Mucosa of descending colon (tissue), 3 donors: ENCODE results near the gene TLE2. TPM values are rescaled to one million over a fixed set of nuclear protein-coding genes. Genes with fewer than 3 reads are reported as not detected.
A peak's percentile ranks its signal among the peaks of the same experiment; 100 is the strongest.
"Not testable (repeated sequence)": the region's sequence is repeated elsewhere in the genome, so short reads cannot be mapped to it uniquely, and the experiment has no call there.

Experiments
- ATAC-seq: fragments of 200-7000 bp; cut with Tn5 transposase; one replicate; pipeline ENCODE4 v1.9.1; 2020; ENCODE audit warnings: mild to moderate bottlenecking, moderate library complexity
- DNase-seq, 3 donors: peaks; one replicate each; pipeline ENCODE4 v3.0.0-alpha.2; 2020
- H3K36me3 ChIP-seq: fragments of 200-600 bp; one replicate; pipeline ENCODE4 v1.8.0; 2021; ENCODE audit warnings: low read depth, mild to moderate bottlenecking
- H3K4me1 ChIP-seq: fragments of 200-600 bp; one replicate; pipeline ENCODE4 v1.8.0; 2021; ENCODE audit warnings: low read depth, mild to moderate bottlenecking
- H3K4me3 ChIP-seq: fragments of 200-600 bp; one replicate; pipeline ENCODE4 v1.8.0; 2021; ENCODE audit warnings: mild to moderate bottlenecking
- H3K9me3 ChIP-seq: fragments of 200-600 bp; one replicate; pipeline ENCODE4 v1.8.0; 2021; ENCODE audit warnings: mild to moderate bottlenecking
- intact Hi-C, 2 donors: fragments of 100-400 bp; cut with DNase I in 1 of 2; cut with micrococcal nuclease in 1 of 2; formaldehyde crosslinking; loops; one replicate each; pipeline versions ENCODE4 v1.11.0 to v1.11.1; 2022; cut with DNase I, micrococcal nuclease
- total RNA-seq, 3 donors: library from RNA; stranded (reverse); fragmentation: NEBNext Ultra II Directional in 2 of 3; extraction: Animal tissue kit (Norgen Biotek cat#: 25700) in 2 of 3; gene quantifications; one replicate each; pipeline versions ENCODE4 v1.2.1 to v1.2.4, GENCODE V29; 2021 to 2023
- TF ChIP-seq, protein P1 (sequence below): fragments of 200-600 bp; IDR thresholded peaks from one replicate; pipeline ENCODE4 v1.8.0; 2022; ENCODE audit warnings: antibody characterized with exemption, mild to moderate bottlenecking
- donor health status: DM: no; HTN: no; CAD: no; lungs with moderate emphysema.
- donor health status: DM: no; HTN: no; CAD: no.
- donor health status: DM: no; HTN: yes; CAD: no.

The TLE2 gene
- total RNA-seq, 3 donors from 2014 or later, result 40.0 to 66.5 (median 63.5) TPM

GRCh38 chr19:3054265-3054971 is 25.3 kb upstream of the TLE2 start:
- H3K4me3 ChIP-seq, result no peak overlapping the region
- H3K9me3 ChIP-seq, result no peaks in the 10 kb centered on the region
- H3K36me3 ChIP-seq, result peaks cover 5% of the 10 kb centered on the region
- H3K4me1 ChIP-seq, result peaks cover 18% of the 10 kb centered on the region
- DNase-seq, result no peak
- intact Hi-C loops, result no loop called here
- no peak for ATAC-seq
- TF ChIP-seq, protein P1, sequence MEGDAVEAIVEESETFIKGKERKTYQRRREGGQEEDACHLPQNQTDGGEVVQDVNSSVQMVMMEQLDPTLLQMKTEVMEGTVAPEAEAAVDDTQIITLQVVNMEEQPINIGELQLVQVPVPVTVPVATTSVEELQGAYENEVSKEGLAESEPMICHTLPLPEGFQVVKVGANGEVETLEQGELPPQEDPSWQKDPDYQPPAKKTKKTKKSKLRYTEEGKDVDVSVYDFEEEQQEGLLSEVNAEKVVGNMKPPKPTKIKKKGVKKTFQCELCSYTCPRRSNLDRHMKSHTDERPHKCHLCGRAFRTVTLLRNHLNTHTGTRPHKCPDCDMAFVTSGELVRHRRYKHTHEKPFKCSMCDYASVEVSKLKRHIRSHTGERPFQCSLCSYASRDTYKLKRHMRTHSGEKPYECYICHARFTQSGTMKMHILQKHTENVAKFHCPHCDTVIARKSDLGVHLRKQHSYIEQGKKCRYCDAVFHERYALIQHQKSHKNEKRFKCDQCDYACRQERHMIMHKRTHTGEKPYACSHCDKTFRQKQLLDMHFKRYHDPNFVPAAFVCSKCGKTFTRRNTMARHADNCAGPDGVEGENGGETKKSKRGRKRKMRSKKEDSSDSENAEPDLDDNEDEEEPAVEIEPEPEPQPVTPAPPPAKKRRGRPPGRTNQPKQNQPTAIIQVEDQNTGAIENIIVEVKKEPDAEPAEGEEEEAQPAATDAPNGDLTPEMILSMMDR, result no peak

DNA sequence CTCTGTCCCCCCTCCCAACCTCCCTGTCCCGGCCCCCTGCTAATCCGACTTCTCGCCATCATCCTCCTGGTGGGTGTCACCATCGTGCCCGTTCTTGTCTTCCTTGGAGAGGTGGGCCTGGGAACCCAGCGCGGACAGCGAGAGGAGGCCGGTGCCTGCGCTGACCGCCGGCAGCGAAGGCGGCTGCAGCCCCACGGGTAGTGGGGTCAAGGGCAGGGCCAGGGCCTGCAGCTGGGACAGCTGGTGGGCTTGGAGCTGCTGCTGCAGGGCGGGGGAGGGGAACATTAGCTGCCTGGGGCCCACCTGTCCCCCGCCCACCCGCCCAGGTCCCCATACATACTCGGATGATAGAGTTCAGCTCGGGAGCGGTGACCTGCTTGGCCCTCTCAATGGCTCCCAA is 24.7 kb upstream of the TLE2 start:
- ATAC-seq (no peak), DNase-seq (no peak)
- H3K4me3 ChIP-seq, result no peak overlapping the region
- peaks cover 5% of the 10 kb centered on the region for H3K36me3 ChIP-seq
- no peaks in the 10 kb centered on the region for H3K9me3 ChIP-seq
- TF ChIP-seq, protein P1, result no peak
- peaks cover 18% of the 10 kb centered on the region for H3K4me1 ChIP-seq
- intact Hi-C loops, result no loop called here

GRCh38 chr19:3053218-3053621 is 24.1 kb upstream of the TLE2 start:
- Histone ChIP-seq H3K4me1 (peaks cover 20% of the 10 kb centered on the region), H3K4me3 (no peak overlapping the region), H3K9me3 (no peaks in the 10 kb centered on the region), H3K36me3 (peaks cover 5% of the 10 kb centered on the region)
- TF ChIP-seq, protein P1, result no peak
- intact Hi-C loops, result no loop called here
- DNase-seq (peak in 1 of 3 donors; percentile 42), ATAC-seq (no peak)

DNA sequence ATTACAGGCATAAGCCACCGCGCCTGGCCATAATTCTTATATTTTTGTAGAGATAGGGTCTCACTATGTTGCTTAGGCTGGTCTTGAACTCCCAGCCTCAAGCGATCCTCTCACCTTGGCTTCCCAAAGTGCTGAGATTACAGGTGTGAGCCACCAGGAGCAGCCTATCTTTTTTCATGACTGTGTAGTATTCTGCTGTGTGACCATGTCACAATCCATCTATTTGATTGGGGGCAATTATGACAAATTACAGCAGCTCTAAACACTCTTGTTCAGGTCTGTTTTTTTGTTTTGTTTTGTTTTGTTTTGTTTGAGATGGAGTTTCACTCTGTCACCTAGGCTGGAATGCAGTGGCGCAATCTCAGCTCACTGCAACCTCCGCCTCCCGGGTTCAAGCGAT is 20.9 kb upstream of the TLE2 start:
- H3K4me3 ChIP-seq, H3K9me3 ChIP-seq, DNase-seq, H3K36me3 ChIP-seq, intact Hi-C loops, ATAC-seq: not testable (repeated sequence)
- peaks cover 11% of the 10 kb centered on the region for H3K4me1 ChIP-seq

GRCh38 chr19:3049089-3049488 is 20.0 kb upstream of the TLE2 start:
- DNase-seq (no peak), ATAC-seq (no peak)
- Histone ChIP-seq H3K36me3 (peaks cover 5% of the 10 kb centered on the region), H3K9me3 (no peaks in the 10 kb centered on the region), H3K4me1 (peaks cover 11% of the 10 kb centered on the region), H3K4me3 (no peak overlapping the region)
- TF ChIP-seq, protein P1, result no peak
- intact Hi-C loops, result no loop called here

DNA sequence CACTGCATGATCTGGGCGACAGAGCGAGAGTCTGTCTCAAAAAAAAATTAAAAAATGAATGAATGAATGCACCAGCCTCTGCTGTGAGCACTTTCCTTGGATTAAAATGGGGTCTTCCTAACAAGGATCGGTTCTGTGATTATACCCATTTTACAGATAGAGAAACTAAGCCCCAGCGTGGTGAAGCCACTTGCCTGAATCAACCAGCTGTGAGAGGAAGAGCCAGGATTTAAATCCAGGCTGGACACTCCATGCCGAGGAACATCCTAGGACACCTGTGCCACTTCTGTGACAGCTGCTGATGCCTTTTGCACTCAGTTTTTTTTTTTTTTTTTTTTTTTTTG is 19.1 kb upstream of the TLE2 start:
- Histone ChIP-seq H3K4me1 (peaks cover 11% of the 10 kb centered on the region), H3K4me3 (no peak overlapping the region)

More for the DNA sequence above, 19.1 kb upstream of the TLE2 start:
- intact Hi-C loops, result no loop called here
- Histone ChIP-seq H3K9me3 (no peaks in the 10 kb centered on the region), H3K36me3 (no peaks in the 10 kb centered on the region)
- no peak for DNase-seq
- TF ChIP-seq, protein P1, result no peak
- ATAC-seq, result no peak
